Urothelium cell line (cell line): ENCODE results near the gene MPDU1.

Experiments used
- DNase-seq: peaks from one replicate; pipeline ENCODE4 v3.0.0; 2011; ENCODE audit warnings: low spot score, mixed read lengths
- FAIRE-seq: peaks from 2 replicates; lab custom pipeline; 2011; peaks lifted over from hg19 to GRCh38; lab: Jason Lieb, UNC

MPDU1 gene

DNA sequence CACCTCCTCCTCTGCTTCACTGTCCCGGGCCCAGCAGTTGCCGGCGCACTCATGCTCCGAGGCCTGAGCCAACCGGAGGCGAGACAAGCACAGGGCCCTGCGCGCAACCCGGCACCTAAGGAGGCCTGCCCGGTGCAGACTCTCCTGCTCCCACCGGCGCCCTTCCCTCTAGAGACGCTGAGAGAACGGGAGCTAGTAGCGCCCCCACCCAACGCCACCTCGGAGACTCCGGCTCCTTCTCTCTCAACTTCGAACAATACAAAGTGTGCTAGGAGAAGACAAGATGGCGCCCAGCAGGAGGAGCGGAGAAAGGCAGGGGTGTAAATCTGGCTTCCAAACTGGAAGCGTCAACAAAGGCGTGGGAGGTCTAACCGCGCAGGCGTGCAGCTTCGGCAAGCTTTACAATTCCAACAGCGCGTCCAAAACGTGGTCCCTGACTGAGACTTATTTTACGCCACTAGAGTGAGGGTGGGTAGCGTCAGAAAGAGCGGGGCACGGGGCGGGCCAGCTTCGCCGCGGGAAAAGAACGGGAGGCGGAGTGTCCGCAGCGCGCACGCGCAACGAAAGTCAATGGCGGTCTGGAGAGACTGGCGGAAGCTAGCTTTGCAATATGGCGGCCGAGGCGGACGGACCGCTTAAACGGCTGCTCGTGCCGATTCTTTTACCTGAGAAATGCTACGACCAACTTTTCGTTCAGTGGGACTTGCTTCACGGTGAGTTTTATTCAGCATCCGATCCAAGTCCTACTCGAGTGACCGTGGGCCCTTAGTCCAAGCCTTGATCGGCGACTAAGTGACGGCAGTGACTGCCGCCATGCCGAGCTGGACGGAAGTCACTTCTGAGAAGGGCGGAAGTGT lies at the start of gene MPDU1:
MPDU1 (plus strand) TSS at position 600 of the 857 bp plus-strand sequence; CDS start at position 611, 11 bp downstream.
- FAIRE-seq (no peak), DNase-seq (peak; percentile 87)

GRCh38 chr17:7538050-7538449 lies 45.6 kb upstream of the MPDU1 start:
- DNase-seq (no peak), FAIRE-seq (no peak)

GRCh38 chr17:7538891-7539545 lies 44.6 kb upstream of the MPDU1 start:
- DNase-seq (no peak), FAIRE-seq (no peak)

- DNase-seq (no peak), FAIRE-seq (no peak)
These were observed 42.5 kb upstream of the MPDU1 start for GRCh38 chr17:7541074-7541621.

GRCh38 chr17:7544911-7545310 lies 38.7 kb upstream of the MPDU1 start:
- FAIRE-seq = no peak

GRCh38 chr17:7548585-7549400 lies 34.9 kb upstream of the MPDU1 start, which contains the start of gene TNFSF12:
Gene TNFSF12, plus strand, starts transcription at chr17:7549058. Its CDS starts 96 bp downstream, at chr17:7549154.
- no peak for DNase-seq
- no peak for FAIRE-seq

More at GRCh38 chr17:7544911-7545310, 38.7 kb upstream of the MPDU1 start:
- DNase-seq = no peak

DNA sequence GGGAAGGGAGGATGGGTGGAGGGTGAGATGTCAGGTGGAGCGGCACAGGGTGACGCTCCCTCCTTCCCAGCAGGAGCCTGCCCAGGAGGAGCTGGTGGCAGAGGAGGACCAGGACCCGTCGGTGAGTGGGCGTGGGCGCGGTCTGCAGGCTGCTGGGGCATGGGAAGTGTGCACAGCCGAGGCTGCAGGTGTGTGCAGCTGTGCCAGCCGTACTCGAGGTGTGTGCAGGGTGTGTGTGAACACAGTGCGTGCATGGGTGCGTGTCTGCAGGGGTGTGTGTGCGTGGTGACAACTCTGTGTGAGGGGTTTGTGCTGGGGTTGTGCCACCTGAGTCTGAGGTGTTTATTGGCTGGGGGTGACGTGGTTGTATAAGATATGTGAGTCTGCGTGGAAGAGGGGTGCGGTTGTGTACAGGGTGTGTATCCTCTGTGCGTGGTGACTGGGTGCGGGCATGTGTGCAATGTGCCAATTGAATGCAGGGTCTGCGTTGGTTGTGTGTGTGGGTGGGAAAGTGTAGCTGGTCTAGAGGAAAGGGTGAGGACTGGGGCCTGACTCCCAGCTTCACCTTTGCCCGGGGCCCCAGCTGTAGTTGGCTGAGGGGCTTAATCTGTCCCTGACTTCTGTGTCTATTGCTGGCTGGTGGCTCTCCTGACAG lies 34.1 kb upstream of the MPDU1 start:
- FAIRE-seq = no peak
- DNase-seq = no peak

DNA sequence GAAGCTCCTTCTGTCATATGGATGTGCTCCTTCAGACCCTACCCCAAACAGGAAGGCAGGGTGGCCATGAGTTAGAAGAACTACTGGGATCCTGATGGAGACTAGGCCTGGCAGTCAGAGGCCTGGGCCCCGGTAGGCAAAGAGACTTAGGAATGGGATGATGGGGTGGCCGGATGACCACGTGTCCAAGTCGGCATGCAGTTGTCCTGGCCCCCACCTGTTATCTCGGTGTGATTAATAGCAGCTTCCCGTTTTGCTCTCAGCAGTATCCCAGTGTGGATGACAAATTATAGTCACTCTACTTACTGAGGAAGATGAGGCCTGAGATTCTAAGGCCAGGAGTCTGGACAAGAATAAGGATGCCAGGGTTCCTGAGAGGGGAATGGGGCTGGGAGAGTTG lies 33.3 kb upstream of the MPDU1 start:
- no peak for FAIRE-seq
- no peak for DNase-seq

DNA sequence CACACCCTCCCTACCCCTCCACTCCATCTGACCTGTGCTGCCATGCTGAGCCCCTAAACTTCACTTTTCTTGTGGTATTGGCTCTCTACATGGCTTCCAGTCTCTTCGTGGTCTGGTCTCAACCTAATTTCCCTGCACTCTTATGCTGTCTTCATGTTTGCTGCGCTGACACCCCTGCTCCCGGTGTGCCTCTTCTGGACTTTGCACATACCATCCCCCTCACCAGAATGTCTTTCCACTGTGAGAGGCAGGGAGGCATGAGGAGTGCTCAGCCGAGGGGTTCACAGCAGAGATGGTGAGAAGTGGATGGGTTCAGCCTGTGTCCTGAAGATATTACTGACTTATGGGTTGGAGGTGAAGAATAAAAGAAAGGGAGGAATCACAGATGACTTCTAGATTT lies 32.3 kb upstream of the MPDU1 start:
- FAIRE-seq (no peak), DNase-seq (no peak)

GRCh38 chr17:7552621-7553051 lies 31.0 kb upstream of the MPDU1 start:
- no peak for DNase-seq
- no peak for FAIRE-seq

DNA sequence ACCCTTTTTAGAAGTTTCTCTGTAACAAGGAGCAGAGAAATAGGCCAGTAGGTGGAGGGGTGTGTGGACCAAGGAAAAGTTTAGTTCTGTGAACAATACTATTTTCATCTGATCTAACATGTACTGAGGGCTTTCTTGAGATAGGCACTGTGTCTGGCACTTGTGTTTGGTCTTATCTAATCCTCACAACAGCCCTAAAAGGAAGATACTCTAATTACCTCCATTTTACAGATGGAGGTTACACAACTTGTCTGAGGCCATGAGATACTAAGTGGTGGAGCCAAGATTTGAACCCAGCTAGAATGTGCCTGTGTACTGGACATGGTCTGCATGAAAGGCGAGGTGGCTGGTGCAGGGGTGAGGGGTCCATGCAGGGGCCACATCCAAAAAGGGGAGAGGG lies 30.3 kb upstream of the MPDU1 start:
- FAIRE-seq (no peak), DNase-seq (no peak)

GRCh38 chr17:7555320-7555948 lies 28.2 kb upstream of the MPDU1 start:
- no peak for FAIRE-seq
- no peak for DNase-seq

DNA sequence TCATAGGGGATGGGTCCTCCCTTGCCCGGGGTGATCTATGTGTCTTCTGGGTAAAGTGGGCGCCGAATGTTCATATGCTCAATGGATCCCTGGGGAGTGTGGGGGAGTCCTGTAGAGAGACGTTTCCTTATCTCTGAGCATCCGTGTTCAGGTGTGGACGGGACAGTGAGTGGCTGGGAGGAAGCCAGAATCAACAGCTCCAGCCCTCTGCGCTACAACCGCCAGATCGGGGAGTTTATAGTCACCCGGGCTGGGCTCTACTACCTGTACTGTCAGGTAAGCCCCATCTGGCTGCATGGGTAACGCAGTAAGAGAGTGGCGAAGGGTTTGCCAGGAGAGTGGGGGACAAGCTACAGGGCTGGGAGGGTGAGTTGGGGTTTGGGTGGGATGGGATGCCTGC lies 27.0 kb upstream of the MPDU1 start:
- FAIRE-seq (no peak), DNase-seq (no peak)

DNA sequence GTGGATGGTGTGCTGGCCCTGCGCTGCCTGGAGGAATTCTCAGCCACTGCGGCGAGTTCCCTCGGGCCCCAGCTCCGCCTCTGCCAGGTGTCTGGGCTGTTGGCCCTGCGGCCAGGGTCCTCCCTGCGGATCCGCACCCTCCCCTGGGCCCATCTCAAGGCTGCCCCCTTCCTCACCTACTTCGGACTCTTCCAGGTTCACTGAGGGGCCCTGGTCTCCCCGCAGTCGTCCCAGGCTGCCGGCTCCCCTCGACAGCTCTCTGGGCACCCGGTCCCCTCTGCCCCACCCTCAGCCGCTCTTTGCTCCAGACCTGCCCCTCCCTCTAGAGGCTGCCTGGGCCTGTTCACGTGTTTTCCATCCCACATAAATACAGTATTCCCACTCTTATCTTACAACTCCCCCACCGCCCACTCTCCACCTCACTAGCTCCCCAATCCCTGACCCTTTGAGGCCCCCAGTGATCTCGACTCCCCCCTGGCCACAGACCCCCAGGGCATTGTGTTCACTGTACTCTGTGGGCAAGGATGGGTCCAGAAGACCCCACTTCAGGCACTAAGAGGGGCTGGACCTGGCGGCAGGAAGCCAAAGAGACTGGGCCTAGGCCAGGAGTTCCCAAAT lies 26.4 kb upstream of the MPDU1 start:
- FAIRE-seq (no peak), DNase-seq (no peak)

GRCh38 chr17:7557775-7558543 lies 25.7 kb upstream of the MPDU1 start:
- DNase-seq = peak; percentile 58
- no peak for FAIRE-seq

- DNase-seq (no peak), FAIRE-seq (no peak)
These were observed 24.9 kb upstream of the MPDU1 start, which contains the start of gene TNFSF13 for GRCh38 chr17:7558544-7559319. Gene TNFSF13, plus strand, starts transcription at chr17:7558750. Its CDS starts 290 bp downstream, at chr17:7559040.

DNA sequence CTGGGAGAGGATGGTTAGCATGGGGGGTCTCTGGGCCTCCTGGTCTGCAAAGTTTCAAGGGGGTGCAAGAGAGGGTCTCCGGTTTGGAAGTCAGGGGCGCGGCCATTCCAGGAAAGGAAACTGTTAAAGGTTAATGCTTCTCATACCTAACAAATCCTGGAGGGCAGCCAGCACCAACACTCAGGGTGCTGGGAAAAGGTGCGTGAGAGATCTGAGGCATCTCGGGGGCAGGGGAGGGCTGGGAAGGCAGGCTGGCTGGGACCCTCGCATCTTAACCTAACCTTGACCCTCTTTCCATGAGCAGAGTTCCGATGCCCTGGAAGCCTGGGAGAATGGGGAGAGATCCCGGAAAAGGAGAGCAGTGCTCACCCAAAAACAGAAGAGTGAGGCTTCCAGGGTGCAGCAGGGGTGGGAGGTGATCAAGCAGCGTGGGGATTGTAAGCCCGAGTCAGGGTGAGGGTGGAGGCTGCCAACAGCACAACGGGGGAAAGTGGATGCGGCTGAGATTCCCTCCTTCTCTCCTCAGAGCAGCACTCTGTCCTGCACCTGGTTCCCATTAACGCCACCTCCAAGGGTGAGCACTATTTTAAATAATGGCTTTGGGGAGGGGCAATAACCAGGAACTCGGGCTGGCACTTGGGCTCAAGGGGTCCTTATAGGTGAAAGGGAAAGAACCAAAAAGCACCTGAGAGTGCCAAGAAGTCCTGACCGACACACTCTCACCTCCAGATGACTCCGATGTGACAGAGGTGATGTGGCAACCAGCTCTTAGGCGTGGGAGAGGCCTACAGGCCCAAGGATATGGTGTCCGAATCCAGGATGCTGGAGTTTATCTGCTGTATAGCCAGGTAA lies 24.1 kb upstream of the MPDU1 start:
- FAIRE-seq (no peak), DNase-seq (no peak)
